NCI-H460 (cell line): ENCODE results near the gene OPHN1. TPM values are rescaled to one million over a fixed set of nuclear protein-coding genes. Genes with fewer than 3 reads are reported as not detected.

ENCODE experiments used
- DNase-seq: peaks from one replicate; pipeline ENCODE4 v3.0.0-alpha.2; 2016; ENCODE audit warnings: low read depth; ENCODE audit errors: extremely low read depth
- total RNA-seq: library from RNA; depleted of rRNA; stranded (reverse); fragments of >200 nt; shearing (Covaris generic); gene quantifications from 2 replicates; pipeline ENCODE4 v1.2.3, GENCODE V29; 2014

The OPHN1 gene
- total RNA-seq, 1 experiment from 2014 or later: 3.0 TPM

- DNase-seq: no peak
These were observed 178.3 kb downstream of the OPHN1 start for GRCh38 chrX:68254738-68255645.

GRCh38 chrX:68252664-68253063, 180.6 kb downstream of the OPHN1 start:
- DNase-seq: no peak

GRCh38 chrX:68249903-68250302, 183.4 kb downstream of the OPHN1 start:
- DNase-seq: no peak

GRCh38 chrX:68249401-68249831, 183.9 kb downstream of the OPHN1 start:
- no peak for DNase-seq

- no peak for DNase-seq
These were observed 194.7 kb downstream of the OPHN1 start for GRCh38 chrX:68238568-68238967.

GRCh38 chrX:68234171-68234910, 199.0 kb downstream of the OPHN1 start:
- no peak for DNase-seq

- no peak for DNase-seq
These were observed 201.1 kb downstream of the OPHN1 start for GRCh38 chrX:68232206-68232605.

- no peak for DNase-seq
These were observed 224.3 kb downstream of the OPHN1 start for GRCh38 chrX:68209008-68209407.

- no peak for DNase-seq
These were observed 228.7 kb downstream of the OPHN1 start for GRCh38 chrX:68204521-68205038.

- no peak for DNase-seq
These were observed 229.6 kb downstream of the OPHN1 start for GRCh38 chrX:68203646-68204045.

GRCh38 chrX:68203211-68203610, 230.1 kb downstream of the OPHN1 start:
- DNase-seq: no peak

- no peak for DNase-seq
These were observed 234.0 kb downstream of the OPHN1 start for GRCh38 chrX:68199062-68199848.

GRCh38 chrX:68196939-68197791, 236.1 kb downstream of the OPHN1 start:
- peak; percentile 53 for DNase-seq

GRCh38 chrX:68195561-68195960, 237.7 kb downstream of the OPHN1 start:
- DNase-seq: no peak

GRCh38 chrX:68193786-68194185, 239.5 kb downstream of the OPHN1 start:
- no peak for DNase-seq

- DNase-seq: no peak
These were observed 240.1 kb downstream of the OPHN1 start for GRCh38 chrX:68193234-68193633.

- DNase-seq: no peak
These were observed 242.5 kb downstream of the OPHN1 start for GRCh38 chrX:68190799-68191198.

- peak; percentile 5 for DNase-seq
These were observed 246.6 kb downstream of the OPHN1 start for GRCh38 chrX:68186552-68187262.

- no peak for DNase-seq
These were observed 248.1 kb downstream of the OPHN1 start for GRCh38 chrX:68185161-68185560.
